HG02981 (cell line): Measurements from ENCODE around the gene TMEM98.
"Not testable (repeated sequence)": the region's sequence is repeated elsewhere in the genome, so short reads cannot be mapped to it uniquely, and the experiment has no call there.

ENCODE experiments used
- ATAC-seq: cut with Tn5 transposase; IDR thresholded peaks from one replicate; pipeline ENCODE4 v1.9.1; 2021; ENCODE audit warnings: mild to moderate bottlenecking, moderate library complexity; ENCODE audit not compliant: unreplicated experiment

The TMEM98 gene

GRCh38 chr17:32914181-32914580 lies 13.8 kb upstream of the TMEM98 start:
- no peak for ATAC-seq

GRCh38 chr17:32915245-32915644 lies 12.7 kb upstream of the TMEM98 start:
- no peak for ATAC-seq

GRCh38 chr17:32916134-32916533 lies 11.8 kb upstream of the TMEM98 start:
- ATAC-seq: no peak

- no peak for ATAC-seq
Measured at GRCh38 chr17:32917081-32917480, 10.9 kb upstream of the TMEM98 start.

GRCh38 chr17:32917842-32918241 lies 10.1 kb upstream of the TMEM98 start:
- no peak for ATAC-seq

GRCh38 chr17:32919876-32920275 lies 8.1 kb upstream of the TMEM98 start:
- not testable (repeated sequence) for ATAC-seq

- ATAC-seq: no peak
Measured at GRCh38 chr17:32920293-32920692, 7.7 kb upstream of the TMEM98 start.

- no peak for ATAC-seq
Measured at GRCh38 chr17:32921017-32921416, 6.9 kb upstream of the TMEM98 start.

- ATAC-seq: not testable (repeated sequence)
Measured at GRCh38 chr17:32923905-32924304, 4.0 kb upstream of the TMEM98 start.

- no peak for ATAC-seq
Measured at GRCh38 chr17:32926183-32926582, 1.8 kb upstream of the TMEM98 start.

- not testable (repeated sequence) for ATAC-seq
Measured at GRCh38 chr17:32926789-32927188, 1.2 kb upstream of the TMEM98 start.

- no peak for ATAC-seq
Measured at GRCh38 chr17:32927201-32927723, 691 bp upstream of the TMEM98 start.

GRCh38 chr17:32928586-32929535 lies 908 bp downstream of the TMEM98 start:
- no peak for ATAC-seq

GRCh38 chr17:32929588-32929987 lies 1.6 kb downstream of the TMEM98 start:
- ATAC-seq: no peak

GRCh38 chr17:32930512-32930911 lies 2.6 kb downstream of the TMEM98 start:
- no peak for ATAC-seq

GRCh38 chr17:32931686-32932085 lies 3.7 kb downstream of the TMEM98 start:
- ATAC-seq: no peak

- ATAC-seq: no peak
Measured at GRCh38 chr17:32933881-32934280, 5.9 kb downstream of the TMEM98 start.

- ATAC-seq: no peak
Measured at GRCh38 chr17:32935726-32936125, 7.8 kb downstream of the TMEM98 start.

- no peak for ATAC-seq
Measured at GRCh38 chr17:32936186-32936893, 8.4 kb downstream of the TMEM98 start.

- no peak for ATAC-seq
Measured at GRCh38 chr17:32936894-32937500, 9.0 kb downstream of the TMEM98 start.

- ATAC-seq: no peak
Measured at GRCh38 chr17:32940706-32941390, 12.9 kb downstream of the TMEM98 start.
